Activated CD4-positive, alpha-beta T cell treated with anti-CD3 and anti-CD28 coated beads for 48 hours (primary cell): ENCODE data around the gene THOC1.

ENCODE experiments used
- DNase-seq: peaks from one replicate; pipeline ENCODE4 v3.0.0-alpha.2; 2020

The THOC1 gene

DNA sequence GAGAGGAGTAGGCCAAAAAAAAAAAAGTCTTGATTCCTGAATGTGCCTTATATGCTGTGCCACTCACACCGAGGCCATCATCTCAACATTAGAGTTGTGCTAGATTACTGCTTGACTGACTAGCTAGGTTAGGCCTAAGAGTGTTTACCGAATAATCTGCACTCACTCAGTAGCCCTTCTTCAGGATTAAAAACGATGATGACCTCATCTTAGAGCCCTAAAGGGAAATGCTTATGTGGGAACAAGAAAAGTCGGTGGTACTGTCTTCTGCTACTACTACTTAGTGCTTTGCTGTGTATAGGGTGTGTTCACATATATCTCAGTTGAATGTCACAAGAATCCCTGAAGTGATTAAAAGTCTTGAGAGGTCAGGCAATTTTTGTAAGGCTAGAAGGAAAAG lies 54.3 kb downstream of the THOC1 start:
- DNase-seq, result no peak

- no peak for DNase-seq
Measured at GRCh38 chr18:212780-213179, 55.1 kb downstream of the THOC1 start.

GRCh38 chr18:211582-211981 lies 56.3 kb downstream of the THOC1 start:
- DNase-seq, result no peak

DNA sequence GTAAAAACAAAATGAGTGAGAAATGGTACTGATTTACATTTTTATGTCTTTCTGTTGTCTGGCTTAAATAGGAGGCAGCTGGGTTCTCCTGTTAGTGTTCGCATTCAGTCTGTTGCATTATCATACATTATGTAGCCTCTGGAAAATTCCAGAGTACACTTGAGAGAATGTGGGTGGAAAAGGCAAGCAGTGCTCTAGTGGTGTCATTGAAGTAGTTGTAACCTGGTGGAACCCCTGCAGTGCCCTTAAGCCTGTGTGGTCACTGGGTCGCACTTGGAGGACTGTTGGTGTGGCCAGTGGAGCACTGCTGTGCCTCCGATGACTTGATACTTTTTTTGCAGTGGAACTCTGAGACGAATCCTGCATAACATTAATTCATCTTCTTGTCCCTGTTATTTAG lies 57.1 kb downstream of the THOC1 start:
- DNase-seq, result no peak

- DNase-seq, result no peak
Measured at GRCh38 chr18:210075-210474, 57.8 kb downstream of the THOC1 start.

DNA sequence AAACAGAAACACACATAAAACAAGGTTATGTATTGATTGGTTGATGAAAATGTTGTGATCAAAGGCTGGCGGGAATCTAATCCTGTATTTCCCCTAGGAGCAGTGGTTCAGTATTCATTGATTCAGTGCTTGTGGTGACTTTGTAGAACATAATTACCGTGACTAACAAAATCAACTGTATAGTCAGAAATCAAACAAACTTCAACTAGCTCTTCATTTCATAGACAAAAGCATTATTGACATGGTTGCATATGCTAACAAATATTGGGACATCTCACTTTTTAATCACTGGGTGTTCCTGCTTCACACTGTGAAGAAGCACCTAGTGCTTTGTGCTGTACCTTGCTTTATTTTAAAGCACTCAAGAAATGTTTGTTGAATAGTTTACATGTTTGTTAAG lies 68.1 kb downstream of the THOC1 start:
- no peak for DNase-seq

DNA sequence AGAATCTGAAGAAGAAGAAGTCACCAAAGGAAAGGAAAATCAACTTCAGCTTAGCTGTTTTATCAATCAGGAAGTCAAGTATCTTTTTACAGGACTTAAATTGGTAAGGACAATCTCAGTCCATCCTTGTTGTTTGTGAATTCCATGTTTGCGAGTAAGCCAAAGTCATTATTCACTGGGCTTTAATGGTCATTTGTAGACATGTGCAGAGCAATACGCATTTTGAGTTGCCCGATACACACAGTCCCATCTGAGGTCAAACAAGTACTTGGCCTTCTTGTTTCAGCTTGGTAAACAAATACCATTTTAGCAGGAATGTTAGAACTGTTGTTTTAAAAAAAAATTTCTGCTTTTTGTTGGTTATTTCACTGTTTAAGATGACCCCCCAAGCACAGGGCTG lies 68.6 kb downstream of the THOC1 start:
- no peak for DNase-seq

DNA sequence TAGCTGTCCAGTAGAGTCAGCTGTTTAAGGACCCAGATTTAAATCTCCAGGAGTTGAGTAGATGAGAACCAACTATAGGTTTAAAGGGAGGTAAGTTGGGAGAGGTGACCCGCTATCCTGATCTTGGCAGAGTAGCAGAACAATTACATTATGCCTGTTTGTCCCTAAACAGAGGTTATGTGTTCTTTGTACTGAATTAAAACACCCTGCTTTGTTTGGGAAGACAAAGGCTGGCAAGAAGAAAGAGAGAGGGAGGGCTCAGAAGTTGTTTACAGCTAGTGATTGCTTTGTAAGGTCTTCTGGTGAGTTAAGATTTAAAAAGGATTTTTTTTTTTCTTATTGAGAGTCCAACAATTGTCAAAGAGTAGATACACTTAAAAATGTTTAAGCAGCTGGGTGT lies 72.2 kb downstream of the THOC1 start:
- no peak for DNase-seq

DNA sequence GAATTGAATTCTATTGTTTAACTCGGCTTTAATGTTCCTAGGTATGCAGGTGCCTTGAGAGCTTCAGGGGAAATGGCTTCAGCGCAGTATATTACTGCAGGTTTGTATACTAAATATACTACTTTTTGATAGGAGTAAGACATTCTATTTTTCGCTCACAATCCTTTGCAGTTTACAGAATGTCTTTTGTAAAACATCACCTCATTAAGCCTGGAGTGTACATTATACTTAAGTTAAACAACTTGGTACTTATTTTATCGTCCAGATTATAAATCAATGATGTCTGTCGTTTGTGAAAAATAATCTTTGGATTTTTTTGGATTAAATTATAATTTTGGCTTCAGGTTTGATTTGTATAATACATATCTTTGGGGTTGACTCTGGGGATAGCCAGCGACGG lies 75.0 kb downstream of the THOC1 start:
- no peak for DNase-seq

DNA sequence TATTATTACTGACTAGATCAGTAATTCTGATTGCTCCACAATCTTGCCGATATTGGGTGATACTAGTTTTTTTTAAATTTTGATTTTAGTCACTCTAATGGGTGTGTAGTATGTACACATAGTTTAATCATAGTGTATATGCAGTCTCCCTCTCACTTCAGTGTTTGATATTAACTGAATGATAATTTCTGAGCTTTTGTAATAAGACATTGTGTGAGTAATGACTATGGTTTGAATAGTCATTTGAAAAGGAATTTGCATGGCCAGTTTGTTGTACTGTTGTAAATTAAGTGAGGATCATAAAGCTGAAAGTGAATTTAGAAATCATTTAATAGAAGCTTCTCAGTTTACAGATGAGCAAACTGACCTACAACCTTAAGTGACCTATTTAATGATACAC lies 76.1 kb downstream of the THOC1 start:
- DNase-seq, result no peak

DNA sequence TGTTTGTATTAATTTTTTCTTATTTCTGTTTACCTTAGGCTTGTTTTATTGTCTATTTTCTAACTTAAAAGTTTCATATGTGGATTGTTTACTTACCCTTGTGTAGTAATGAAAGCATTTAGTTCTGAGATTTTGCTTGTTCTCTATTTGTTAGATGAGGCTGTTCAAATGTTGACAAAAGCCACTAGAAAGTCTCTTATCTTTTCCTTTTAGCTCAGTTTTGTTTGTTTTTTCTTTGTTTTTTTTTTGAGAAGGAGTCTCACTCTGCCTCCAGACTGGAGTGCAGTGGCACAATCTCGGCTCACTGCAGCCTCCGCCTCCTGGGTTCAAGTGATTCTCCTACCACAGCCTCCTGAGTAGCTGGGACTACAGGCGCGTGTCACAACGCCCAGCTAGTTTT lies 78.6 kb downstream of the THOC1 start:
- DNase-seq, result no peak

DNA sequence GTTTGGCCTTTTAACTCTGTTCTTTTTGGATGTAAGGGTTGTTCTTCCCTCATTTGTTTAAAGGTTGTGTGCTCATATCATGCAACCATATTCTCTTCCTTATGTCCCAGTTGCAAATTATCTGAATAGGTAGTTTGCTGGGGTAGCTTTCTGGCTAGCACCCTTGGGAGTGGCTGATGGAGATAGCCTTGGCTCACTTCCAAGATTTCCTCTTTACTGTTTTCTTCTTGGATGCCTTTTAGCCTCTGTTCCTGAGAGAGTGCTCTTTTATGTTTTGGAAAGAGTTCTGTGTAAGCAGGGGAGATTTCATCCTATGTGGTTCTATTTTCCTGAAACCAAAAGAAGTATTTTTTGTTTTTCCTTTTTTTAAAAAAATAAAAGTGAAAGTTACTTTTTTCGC lies 84.1 kb downstream of the THOC1 start:
- no peak for DNase-seq

DNA sequence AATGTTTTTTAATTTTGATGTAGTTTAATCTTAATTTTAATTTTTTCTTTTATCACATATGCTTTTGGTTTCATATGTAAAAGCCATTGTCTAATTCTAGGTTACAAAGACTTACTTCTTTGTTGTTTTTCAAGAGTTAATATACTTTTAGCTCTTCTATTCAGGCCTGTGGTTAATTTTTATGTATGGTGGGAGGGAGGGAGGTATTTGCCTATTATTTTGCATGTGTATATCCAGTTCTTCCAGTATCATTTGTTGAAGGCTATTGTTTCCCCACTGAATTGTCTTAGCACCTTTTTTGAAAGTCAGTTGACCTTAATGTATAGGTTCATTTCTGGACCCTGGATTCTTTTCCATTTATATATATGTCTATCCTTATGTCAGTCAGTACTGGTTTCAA lies 86.1 kb downstream of the THOC1 start:
- DNase-seq, result no peak

- no peak for DNase-seq
Measured at GRCh38 chr18:179499-179898, 88.3 kb downstream of the THOC1 start.

GRCh38 chr18:172361-172760 lies 95.5 kb downstream of the THOC1 start:
- no peak for DNase-seq
